HEK293 (cell line): ENCODE results near the gene ACADVL.

Experiments
- EGR2 ChIP-seq: fragments of 450-650 bp; formaldehyde crosslinking; IDR thresholded peaks from 2 replicates; pipeline ENCODE4 v1.5.1; 2016; ENCODE audit warnings: low read depth, missing biosample characterization, missing genetic modification characterization
- GLI4 ChIP-seq: fragments of 450-650 bp; formaldehyde crosslinking; IDR thresholded peaks from 2 replicates; pipeline ENCODE4 v1.5.1; 2016; ENCODE audit warnings: missing biosample characterization, missing genetic modification characterization
- KLF8 ChIP-seq: fragments of 450-650 bp; formaldehyde crosslinking; IDR thresholded peaks from 2 replicates; pipeline ENCODE4 v1.5.1; 2016; ENCODE audit warnings: missing biosample characterization, missing genetic modification characterization
- MEIS1 ChIP-seq: sonication (generic); formaldehyde crosslinking; IDR thresholded peaks from 2 replicates; pipeline ENCODE4 v1.8.1; 2022; ENCODE audit warnings: missing genetic modification reagents, mild to moderate bottlenecking, borderline replicate concordance
- PRDM10 ChIP-seq: fragments of 450-650 bp; formaldehyde crosslinking; IDR thresholded peaks from 2 replicates; pipeline ENCODE4 v1.5.1; 2016; ENCODE audit warnings: missing biosample characterization, missing genetic modification characterization
- YY2 ChIP-seq: fragments of 450-650 bp; formaldehyde crosslinking; IDR thresholded peaks from 2 replicates; pipeline ENCODE4 v1.5.1; 2016; ENCODE audit warnings: missing biosample characterization, missing genetic modification characterization
- ZBTB1 ChIP-seq: fragments of 450-650 bp; formaldehyde crosslinking; IDR thresholded peaks from 2 replicates; pipeline ENCODE4 v1.5.1; 2016; ENCODE audit warnings: missing biosample characterization, missing genetic modification characterization
- ZBTB11 ChIP-seq: fragments of 450-650 bp; formaldehyde crosslinking; conservative IDR thresholded peaks from 2 replicates; pipeline ENCODE4 v1.5.1; 2016; ENCODE audit warnings: low read depth, missing biosample characterization, missing genetic modification characterization
- ZBTB48 ChIP-seq: fragments of 450-650 bp; formaldehyde crosslinking; IDR thresholded peaks from 2 replicates; pipeline ENCODE4 v1.5.1; 2016; ENCODE audit warnings: missing biosample characterization, missing genetic modification characterization
- ZFP41 ChIP-seq: fragments of 450-650 bp; formaldehyde crosslinking; IDR thresholded peaks from 2 replicates; pipeline ENCODE4 v1.5.1; 2016; ENCODE audit warnings: missing biosample characterization, missing genetic modification characterization, borderline replicate concordance
- ZIC2 ChIP-seq: fragments of 450-650 bp; formaldehyde crosslinking; IDR thresholded peaks from 2 replicates; pipeline ENCODE4 v1.5.1; 2016; ENCODE audit warnings: missing biosample characterization, missing genetic modification characterization
- ZNF155 ChIP-seq: fragments of 450-650 bp; formaldehyde crosslinking; IDR thresholded peaks from 2 replicates; pipeline ENCODE4 v1.5.1; 2016; ENCODE audit warnings: missing biosample characterization, missing genetic modification characterization
- ZNF280D ChIP-seq: fragments of 450-650 bp; formaldehyde crosslinking; IDR thresholded peaks from 2 replicates; pipeline ENCODE4 v1.5.1; 2016; ENCODE audit warnings: missing biosample characterization, missing genetic modification characterization
- ZNF341 ChIP-seq: fragments of 450-650 bp; formaldehyde crosslinking; IDR thresholded peaks from 2 replicates; pipeline ENCODE4; 2016; ENCODE audit warnings: low read depth, missing biosample characterization, missing genetic modification characterization
- ZNF488 ChIP-seq: fragments of 450-650 bp; formaldehyde crosslinking; IDR thresholded peaks from 2 replicates; pipeline ENCODE4 v1.5.1; 2016; ENCODE audit warnings: missing biosample characterization, missing genetic modification characterization
- ZNF629 ChIP-seq: fragments of 450-650 bp; formaldehyde crosslinking; IDR thresholded peaks from 2 replicates; pipeline ENCODE4 v1.5.1; 2017; ENCODE audit warnings: missing biosample characterization, missing genetic modification characterization
- ZNF704 ChIP-seq: fragments of 450-650 bp; formaldehyde crosslinking; IDR thresholded peaks from 2 replicates; pipeline ENCODE4 v1.5.1; 2016; ENCODE audit warnings: missing biosample characterization, missing genetic modification characterization
- ZSCAN30 ChIP-seq: fragments of 450-650 bp; IDR thresholded peaks from 2 replicates; pipeline ENCODE4 v1.5.1; 2018; ENCODE audit warnings: missing biosample characterization, mild to moderate bottlenecking, missing genetic modification characterization, moderate library complexity
- TF ChIP-seq, protein P1 (sequence below): fragments of 450-650 bp; formaldehyde crosslinking; IDR thresholded peaks from 2 replicates; pipeline ENCODE4 v1.5.1; 2016; ENCODE audit warnings: missing biosample characterization, missing genetic modification characterization, borderline replicate concordance

The ACADVL gene

DNA sequence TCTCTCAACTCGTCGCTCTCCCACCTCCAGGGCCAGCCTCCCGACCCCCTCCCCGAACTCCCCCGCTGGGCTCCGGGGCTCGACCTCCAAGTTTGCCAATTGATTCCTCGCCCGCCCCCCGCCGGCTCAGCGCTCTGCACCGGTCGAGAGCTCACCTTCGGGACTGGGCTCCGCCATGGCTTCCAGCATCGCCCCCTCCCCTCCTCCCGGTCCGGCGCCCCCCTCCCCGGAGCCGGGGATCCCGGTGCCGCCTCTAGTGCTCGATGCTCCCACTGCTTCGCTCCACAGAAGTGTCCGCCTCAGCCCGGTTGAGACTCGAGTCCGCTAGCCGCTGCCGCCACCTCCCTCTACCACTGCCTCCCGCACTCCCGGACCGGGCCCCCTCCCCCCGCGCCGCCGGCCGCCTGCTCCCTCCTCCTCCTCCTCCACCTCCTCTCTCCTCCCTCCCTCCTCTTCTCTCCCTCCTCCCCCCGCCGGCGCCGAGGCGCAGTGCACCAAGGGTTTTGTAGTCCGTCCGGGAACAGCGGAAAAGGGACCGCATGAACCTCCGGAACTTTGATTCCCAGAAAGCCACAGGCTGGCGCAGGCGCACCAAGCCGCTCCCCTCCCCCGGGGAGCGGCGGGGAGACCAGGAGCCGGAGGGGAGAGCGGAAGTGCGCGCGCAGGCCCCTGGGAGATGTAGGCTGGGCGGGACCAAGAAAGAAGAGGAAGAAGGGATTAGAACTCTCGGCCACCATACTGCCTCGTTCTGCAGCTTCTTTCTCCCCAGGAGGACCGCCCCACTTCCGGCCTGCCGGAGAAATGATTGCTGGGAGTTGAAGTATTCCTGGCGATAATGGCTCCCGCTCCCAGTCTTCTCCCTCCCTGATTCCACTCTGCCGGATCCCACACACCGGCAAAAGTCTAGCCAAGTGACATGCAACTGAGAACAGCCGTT lies 19.6 kb downstream of the ACADVL start, which contains the start of gene PHF23 (continued):
- TF ChIP-seq, protein P1, sequence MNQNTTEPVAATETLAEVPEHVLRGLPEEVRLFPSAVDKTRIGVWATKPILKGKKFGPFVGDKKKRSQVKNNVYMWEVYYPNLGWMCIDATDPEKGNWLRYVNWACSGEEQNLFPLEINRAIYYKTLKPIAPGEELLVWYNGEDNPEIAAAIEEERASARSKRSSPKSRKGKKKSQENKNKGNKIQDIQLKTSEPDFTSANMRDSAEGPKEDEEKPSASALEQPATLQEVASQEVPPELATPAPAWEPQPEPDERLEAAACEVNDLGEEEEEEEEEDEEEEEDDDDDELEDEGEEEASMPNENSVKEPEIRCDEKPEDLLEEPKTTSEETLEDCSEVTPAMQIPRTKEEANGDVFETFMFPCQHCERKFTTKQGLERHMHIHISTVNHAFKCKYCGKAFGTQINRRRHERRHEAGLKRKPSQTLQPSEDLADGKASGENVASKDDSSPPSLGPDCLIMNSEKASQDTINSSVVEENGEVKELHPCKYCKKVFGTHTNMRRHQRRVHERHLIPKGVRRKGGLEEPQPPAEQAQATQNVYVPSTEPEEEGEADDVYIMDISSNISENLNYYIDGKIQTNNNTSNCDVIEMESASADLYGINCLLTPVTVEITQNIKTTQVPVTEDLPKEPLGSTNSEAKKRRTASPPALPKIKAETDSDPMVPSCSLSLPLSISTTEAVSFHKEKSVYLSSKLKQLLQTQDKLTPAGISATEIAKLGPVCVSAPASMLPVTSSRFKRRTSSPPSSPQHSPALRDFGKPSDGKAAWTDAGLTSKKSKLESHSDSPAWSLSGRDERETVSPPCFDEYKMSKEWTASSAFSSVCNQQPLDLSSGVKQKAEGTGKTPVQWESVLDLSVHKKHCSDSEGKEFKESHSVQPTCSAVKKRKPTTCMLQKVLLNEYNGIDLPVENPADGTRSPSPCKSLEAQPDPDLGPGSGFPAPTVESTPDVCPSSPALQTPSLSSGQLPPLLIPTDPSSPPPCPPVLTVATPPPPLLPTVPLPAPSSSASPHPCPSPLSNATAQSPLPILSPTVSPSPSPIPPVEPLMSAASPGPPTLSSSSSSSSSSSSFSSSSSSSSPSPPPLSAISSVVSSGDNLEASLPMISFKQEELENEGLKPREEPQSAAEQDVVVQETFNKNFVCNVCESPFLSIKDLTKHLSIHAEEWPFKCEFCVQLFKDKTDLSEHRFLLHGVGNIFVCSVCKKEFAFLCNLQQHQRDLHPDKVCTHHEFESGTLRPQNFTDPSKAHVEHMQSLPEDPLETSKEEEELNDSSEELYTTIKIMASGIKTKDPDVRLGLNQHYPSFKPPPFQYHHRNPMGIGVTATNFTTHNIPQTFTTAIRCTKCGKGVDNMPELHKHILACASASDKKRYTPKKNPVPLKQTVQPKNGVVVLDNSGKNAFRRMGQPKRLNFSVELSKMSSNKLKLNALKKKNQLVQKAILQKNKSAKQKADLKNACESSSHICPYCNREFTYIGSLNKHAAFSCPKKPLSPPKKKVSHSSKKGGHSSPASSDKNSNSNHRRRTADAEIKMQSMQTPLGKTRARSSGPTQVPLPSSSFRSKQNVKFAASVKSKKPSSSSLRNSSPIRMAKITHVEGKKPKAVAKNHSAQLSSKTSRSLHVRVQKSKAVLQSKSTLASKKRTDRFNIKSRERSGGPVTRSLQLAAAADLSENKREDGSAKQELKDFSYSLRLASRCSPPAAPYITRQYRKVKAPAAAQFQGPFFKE, result 0 out of 2 replicates have a peak, but pooled peaks have one; percentile 65
- TF ChIP-seq ZNF629 (peak; percentile 37), ZFP41 (tag by site-specific recombination) (no peak), ZIC2 (peak; percentile 54), ZNF341 (tag by site-specific recombination) (peak; percentile 99), KLF8 (tag by site-specific recombination) (peak; percentile 77; the same call in 1 of the 2 replicates), ZNF280D (tag by site-specific recombination) (no peak), ZNF704 (no peak), YY2 (tag by site-specific recombination) (no peak; the same call in 1 of the 2 replicates), ZBTB11 (tag by site-specific recombination) (peak; percentile 96), PRDM10 (tag by site-specific recombination) (peak; percentile 96), ZNF155 (no peak), EGR2 (tag by site-specific recombination) (peak; percentile 98), ZBTB1 (tag by site-specific recombination) (no peak), ZNF488 (tag by site-specific recombination) (no peak), ZBTB48 (tag by site-specific recombination) (no peak), MEIS1 (CRISPR knock-in tag) (no peak), GLI4 (tag by site-specific recombination) (0 out of 2 replicates have a peak, but pooled peaks have one; percentile 23), ZSCAN30 (tag by site-specific recombination) (peak; percentile 5; the same call in 1 of the 2 replicates)
